ENCODE data around the gene ZCWPW2.

- TF ChIP-seq CTCF (conservative IDR thresholded peaks at IDR 0.05) (no peak), ZFX (IDR thresholded peaks at IDR 0.05) (no peak)
Observed at GRCh38 chr3:28299705-28300104, 48.8 kb upstream of the ZCWPW2 start.

Data from C4-2B (cell line).